Measurements from ENCODE around the gene POMGNT1.

Gene POMGNT1

DNA sequence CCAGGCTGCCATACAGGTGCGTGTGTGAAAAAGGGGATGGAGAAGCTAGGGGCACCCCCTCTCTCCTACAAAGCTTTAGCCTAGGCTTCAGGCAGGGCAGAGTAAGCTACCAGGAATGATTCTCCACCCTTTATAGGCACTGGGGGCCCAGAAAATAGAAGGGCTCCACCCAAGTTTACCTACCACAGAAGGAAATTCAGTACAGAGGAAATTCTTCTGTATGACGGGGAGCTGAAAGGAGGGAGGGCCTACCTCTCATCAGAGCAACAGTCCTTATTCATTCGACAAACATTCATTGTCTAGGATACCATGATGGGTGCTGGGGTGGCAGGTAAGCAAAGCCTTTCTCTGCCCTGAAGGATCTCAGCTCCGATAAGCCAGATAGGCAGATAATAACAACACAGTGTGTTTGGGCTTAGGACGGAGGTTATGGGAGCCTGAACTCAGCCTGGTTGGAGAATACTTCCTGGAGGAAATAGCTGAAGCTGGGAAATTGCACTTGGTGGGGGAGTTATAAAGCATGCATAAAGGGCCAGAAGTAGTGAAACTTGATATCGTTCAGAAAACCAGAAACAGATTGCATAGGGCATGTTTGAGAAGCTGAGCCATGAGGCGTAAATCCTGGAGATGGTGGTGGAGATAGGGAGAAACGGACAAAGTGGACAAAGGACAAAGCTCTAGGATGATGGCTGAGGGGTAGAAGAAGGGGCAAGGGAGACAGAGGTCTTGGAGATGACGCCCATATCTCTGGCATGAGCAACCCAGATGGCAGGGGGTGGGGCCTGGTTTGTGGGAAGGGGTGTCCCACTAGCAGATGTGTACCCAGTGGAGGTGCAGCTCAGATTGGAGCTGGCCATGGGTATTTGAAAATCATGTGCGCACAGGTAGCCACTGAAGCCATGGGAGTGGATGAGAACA is 16.6 kb downstream of the POMGNT1 start:
- DNase-seq = no peak

DNA sequence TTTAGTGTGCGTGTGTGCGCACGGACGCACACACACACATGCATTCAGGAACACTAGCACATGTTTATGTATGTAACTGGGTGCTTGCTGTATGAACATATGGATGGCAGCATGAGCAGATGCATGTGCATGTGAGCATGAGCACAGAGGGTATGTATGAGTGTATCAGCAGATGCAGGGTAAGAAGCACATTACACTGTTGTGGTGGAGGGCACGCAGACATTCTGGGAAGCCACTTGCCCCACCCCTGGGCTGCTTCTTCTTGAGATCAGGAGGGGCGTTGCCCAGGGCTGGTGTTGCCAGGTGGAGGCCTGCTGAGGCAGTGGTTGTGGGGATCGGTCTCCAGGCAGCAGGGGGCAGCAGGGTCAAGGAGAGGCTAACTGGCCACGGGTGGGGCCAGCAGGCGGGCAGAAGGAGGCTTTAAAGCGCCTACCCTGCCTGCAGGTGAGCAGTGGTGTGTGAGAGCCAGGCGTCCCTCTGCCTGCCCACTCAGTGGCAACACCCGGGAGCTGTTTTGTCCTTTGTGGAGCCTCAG is 18.1 kb downstream of the POMGNT1 start:
- DNase-seq = peak; percentile 68

DNA sequence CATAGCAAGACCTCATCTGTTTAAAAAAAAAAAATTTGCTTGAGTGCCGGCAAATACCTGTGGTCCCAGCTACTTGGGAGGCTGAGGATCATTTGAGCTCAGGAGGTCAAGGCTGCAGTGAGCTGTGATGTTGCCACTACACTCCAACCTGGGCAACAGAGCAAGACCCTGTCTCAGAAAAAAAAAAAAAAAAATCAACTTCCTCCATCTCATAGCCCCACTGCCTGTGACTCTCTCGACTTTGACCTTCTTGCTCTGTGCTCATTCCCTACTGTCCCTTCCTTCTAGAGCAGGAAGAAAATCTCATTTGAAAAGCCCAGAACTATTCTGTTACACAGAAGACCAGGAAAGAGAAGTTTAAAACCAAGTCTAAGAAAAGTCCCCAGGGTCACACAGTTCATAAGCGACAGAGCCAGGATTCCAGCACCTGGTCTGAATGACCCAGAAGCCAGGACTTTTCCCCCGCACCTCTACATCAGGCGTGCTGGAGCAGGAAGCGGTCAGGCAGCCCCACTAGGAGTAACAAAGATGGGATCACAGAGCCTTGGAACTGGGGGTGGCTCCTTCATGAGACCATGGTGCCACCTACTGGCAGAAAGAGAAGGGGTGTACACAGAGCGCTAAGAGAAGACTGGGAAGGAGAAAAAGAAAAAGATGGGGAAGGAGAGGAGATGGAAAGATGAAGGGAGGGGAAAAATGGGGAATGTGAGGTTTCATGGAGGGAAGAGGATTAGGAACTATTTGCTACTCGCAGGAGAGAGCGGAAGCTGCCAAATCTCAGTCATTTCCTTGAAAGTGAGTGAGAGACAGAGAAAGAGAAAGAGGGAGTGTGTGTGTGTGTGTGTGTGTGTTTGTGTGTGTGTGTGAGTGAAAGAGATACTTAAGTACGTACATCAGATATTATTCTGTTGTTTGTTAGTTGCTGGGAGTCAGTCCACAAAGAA is 18.8 kb downstream of the POMGNT1 start:
- DNase-seq = peak; percentile 79

GRCh38 chr1:46176211-46176865 is 21.9 kb downstream of the POMGNT1 start, which contains the start of gene P3R3URF:
P3R3URF (minus strand) TSS chr1:46176488; CDS start chr1:46176471, 17 bp downstream.
- DNase-seq = no peak

- no peak for DNase-seq
Measured at GRCh38 chr1:46175243-46175642, 23.0 kb downstream of the POMGNT1 start.

DNA sequence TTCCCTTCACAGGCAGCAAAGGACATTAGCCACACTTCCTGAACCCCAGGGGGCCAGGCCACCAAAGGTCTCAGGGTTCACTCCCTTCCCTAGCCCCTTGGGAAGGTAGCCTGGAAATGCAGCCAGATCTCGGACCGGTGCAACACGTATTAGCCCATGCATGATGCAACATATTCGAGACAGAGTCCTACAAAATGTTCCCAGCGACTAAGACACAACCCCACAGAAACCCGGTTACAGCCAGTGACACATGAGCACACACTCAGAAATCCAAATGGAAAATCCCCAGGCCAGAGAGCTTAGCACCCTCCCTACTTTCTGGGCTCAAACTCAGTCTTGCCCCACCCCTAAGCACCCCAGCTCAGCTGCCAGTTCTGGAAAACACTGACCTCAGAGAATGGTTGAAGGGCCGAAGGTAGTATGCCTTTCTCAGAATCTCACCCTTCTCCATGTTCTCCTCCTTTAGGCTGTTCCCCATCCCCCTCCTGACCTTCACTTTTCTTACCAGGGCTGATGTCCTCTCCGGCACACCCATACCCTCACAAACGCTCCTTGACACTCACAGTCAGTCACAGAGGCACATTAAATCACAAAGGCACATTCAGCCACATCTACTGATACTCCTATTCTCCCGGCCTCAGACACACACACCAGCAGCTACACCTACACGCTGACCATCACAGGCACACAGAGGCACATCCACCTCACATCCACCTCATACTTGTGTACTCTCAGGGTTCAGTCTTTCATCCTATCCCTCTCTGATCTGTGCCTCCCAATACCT is 23.6 kb downstream of the POMGNT1 start, which contains the start of gene TSPAN1:
TSS of gene TSPAN1 (plus strand) at position 640 of the 784 bp plus-strand sequence. CDS start 6,021 bp downstream, outside the sequence.
- DNase-seq = no peak

DNA sequence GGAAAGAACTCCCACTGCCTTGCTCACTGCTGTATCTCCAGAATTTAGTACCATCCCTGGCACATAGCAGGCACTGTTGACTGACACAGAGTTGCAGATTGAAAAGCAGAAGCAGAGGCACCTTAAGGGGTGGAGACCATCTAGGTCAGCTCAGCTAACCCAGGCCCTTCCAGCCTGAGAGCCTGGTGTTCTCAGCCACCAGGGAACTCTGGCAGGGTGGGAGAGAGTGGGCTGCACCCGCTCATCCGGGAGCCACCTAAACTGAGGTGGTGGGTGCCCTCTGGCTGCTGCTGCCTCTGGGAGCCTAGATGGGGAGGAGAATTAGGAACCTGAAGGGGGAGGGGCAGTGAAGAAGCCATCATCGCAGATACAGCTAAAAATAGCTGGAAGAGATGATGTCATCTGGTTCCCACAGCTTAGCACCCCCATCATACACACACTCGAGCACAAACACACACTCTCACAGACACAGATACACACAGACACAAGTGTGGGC is 24.8 kb downstream of the POMGNT1 start:
- DNase-seq = no peak

DNA sequence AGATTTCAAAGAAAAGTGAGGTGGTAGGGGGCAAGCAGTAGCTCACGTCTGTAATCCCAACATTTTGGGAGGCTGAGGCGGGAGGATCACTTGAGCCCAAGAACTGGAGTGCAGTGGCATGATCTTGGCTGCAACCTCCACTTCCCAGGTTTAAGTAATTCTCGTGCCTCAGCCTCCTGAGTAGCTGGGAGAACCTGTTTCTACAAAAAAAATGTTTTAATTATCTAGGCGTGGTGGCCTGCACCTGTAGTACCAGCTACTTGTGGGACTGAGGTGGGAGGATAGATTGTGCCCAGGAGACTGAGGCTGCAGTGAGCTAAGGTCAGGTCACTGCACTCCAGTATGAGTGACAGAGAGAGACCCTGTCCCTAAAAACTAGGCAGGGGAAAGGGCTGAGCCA is 25.9 kb downstream of the POMGNT1 start:
- no peak for DNase-seq

DNA sequence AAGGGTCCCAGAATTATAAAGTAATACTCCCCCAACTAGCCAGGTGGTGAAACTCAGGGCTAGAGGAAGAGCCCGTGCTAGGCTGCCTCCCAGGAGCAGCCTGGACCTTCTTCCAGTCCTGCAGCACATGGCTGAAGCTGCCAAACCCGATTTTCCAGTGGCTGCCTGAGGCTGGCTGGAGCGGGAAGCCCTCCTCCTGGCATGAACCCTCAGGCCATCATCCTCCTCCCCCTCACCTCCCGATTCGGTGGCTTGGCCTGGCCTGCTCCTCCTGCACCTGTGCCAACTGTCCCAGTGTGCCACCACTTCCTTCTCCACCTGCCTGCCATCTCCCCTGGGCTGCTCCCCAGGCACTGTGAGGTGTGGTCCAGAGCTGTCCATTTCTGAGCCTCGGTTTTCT is 26.4 kb downstream of the POMGNT1 start:
- DNase-seq = no peak

DNA sequence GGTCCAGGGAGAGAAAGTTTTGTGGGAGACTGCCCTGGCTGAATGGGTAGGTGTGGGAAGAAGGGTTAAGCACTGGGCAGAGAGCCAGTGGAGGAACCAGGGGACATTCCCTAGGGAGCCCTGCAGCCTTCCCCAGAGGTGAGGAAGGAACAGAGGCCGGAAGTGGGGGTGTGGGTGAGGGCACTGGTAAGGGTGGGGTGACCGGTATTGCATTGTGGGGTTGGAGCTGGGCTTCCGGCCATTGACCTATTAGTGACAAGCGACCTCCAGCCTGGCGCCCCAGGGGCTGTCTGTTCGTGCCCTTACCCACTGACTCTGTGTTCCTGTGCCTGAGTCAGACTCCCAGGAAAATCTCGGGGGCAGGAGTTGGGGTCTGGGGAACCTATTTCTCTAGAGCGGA is 26.9 kb downstream of the POMGNT1 start:
- no peak for DNase-seq

DNA sequence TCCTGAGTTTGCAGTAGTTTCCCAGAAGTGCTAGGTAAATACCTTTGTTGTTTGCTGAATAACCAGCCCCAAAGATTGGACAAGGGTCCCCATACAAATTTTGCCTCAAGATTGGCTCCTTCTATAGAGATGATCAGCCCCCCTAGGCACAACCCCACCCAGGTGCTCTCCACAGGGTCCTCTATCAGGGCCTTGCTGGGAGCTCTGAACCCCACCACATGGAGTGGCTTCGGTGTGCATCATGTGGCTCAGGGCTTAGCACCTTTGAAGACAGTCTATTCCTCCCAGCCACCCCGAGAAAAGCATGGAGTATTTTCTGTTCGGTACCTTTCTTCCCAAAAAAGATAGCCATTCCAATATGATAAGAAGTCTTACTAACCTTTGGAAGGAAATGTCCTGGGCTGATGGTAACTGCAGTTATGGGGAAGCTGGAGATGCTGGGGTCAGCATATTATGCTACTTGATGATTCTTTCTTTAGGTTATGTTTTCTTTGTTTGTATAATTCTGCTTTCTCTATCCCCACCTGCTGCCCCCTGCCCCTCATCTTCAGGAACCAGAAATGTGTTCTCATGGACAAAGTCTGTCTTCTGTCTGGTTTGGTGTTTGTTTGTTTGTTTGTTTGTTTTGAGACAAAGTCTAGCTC is 28.3 kb downstream of the POMGNT1 start:
- no peak for DNase-seq

DNA sequence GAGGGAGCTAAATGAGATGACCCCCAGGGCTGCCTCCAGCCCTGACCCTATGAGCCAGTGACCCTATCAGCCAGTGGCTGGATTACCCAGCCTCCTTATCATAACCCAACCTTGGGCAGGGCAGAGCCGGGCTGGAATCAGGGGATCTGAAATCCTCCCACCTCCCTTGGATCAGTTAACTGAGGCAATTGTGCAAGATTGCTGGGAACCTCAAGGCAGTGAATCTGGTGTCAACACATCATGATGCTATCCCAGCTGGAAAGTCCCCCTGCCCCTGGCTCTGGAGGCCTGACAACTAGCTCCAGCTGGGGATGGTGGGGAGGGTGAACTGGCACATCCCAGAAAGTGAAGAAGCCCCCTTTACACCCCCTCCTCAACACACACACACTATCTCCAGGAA is 29.8 kb downstream of the POMGNT1 start:
- DNase-seq = no peak

GRCh38 chr1:46166521-46167462 is 31.4 kb downstream of the POMGNT1 start:
- DNase-seq = no peak

DNA sequence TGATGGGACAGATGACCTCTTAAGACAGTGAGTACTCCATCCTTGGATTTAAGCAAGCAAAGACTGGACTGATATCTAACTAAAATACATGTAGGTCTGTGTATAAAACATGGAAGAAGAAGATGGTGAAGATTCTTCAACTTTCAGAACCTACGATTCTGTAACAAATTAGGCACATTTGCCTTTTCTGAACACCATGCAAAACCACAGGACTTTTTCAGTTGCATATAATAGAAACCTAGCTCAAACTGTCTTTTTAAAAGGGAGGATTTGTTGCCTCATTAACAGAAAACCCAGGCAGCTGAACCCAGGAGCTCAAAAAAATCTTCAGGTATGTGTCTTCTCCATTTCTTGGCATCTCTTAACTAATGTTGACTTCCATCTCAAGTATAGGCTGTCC is 38.0 kb downstream of the POMGNT1 start:
- DNase-seq = no peak

DNA sequence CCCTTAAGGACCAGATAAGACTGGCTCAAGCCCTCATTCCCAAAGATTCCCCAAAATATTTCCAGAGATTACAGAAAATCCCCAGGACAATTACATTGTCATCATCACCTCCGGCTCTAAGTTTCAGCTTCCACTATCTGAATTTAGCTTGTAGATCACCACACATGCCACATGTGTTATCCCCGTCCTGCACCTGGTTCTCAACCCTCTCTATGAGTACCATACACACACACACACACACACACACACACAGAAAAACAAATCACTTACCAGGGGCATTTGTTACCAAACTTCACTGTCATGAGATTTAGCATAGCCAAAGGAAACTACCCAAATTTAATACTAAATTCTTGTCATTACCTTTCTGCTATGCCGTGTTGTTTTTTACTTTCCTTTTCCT is 38.7 kb downstream of the POMGNT1 start:
- no peak for DNase-seq

DNA sequence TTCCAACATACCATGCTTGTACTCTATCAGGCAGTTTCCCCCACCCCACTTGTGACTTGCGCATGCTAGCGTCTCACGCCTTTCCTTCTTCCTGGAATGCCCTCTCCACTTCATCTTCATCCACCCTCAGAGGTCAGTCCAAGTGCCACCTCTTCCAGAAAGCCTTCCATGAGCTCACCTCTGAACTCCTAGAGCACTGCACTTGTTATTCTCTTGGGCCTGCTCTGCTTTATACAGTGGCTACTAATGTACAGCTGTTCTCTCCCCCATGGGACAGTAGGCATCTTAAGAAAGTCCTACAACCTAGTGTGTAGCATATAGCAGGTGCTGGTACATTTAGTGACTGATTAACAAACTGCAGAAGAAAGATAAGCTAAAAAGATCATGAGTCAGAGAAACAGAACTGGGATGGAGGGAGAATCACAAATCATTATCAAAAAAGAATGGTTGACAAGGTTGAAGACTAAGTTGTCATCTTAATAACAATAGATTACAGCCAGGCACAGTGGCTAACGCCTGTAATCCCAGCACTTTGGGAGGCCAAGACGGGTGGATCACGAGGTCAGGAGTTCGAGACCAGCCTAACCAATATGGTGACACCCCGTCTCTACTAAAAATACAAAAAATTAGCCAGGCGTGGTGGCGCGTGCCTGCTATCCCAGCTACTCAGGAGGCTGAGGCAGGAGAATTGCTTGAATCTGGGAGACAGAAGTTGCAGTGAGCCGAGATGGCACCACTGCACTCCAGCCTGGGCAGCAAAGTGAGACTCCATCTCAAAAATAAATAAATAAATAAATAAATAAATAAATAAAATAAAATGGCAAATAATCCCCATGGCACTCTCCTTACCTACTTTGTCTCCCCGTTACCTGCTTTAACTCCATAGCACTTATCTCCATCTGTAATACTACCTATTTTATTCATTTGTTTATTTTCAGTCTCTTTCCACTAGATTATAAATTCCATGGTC is 39.6 kb downstream of the POMGNT1 start:
- no peak for DNase-seq

- no peak for DNase-seq
Measured at GRCh38 chr1:46157916-46158311, 40.3 kb downstream of the POMGNT1 start.

GRCh38 chr1:46153732-46154131 is 44.5 kb downstream of the POMGNT1 start:
- DNase-seq = no peak

GRCh38 chr1:46153228-46153627 is 45.0 kb downstream of the POMGNT1 start:
- no peak for DNase-seq

Measured in NCI-H146 (cell line).